PC-3 (cell line): ENCODE data around the gene NTPCR. TPM values are rescaled to one million over a fixed set of nuclear protein-coding genes. Genes with fewer than 3 reads are reported as not detected.

Experiments used
- ATAC-seq: fragments of 200-7000 bp; cut with Tn5 transposase; 2 replicates; pipeline ENCODE4 v1.9.1; 2020; ENCODE audit warnings: mild to moderate bottlenecking, moderate library complexity
- BruUV-seq: library from RNA; stranded (reverse); fragments of 400-500 nt; replicated peaks from 2 replicates; lab custom pipeline; 2021; lab: Mats Ljungman, UMichigan
- CTCF ChIA-PET: fragments of 300-600 bp; sonication (Branson Sonifier 250); formaldehyde crosslinking; loops from one replicate; lab custom pipeline; 2022; ENCODE audit warnings: antibody characterized with exemption; lab: Charles Lee
- POLR2A ChIA-PET: fragments of 300-600 bp; sonication (Branson Sonifier 250); formaldehyde crosslinking; loops from one replicate; lab custom pipeline; 2022; ENCODE audit warnings: antibody characterized with exemption; ENCODE audit not compliant: unreplicated experiment; lab: Charles Lee
- DNase-seq: peaks from one replicate; pipeline ENCODE4 v3.0.0-alpha.2; 2015
- H2AFZ ChIP-seq: fragments of 300-600 bp; sonication (generic); 2 replicates; pipeline ENCODE4 v1.6.0; 2016; ENCODE audit warnings: antibody characterized with exemption, low read length
- H3F3A ChIP-seq: fragments of 300-600 bp; sonication (generic); one replicate; pipeline ENCODE4 v1.6.0; 2017; ENCODE audit warnings: antibody characterized with exemption, low read length, control low read depth, mild to moderate bottlenecking; ENCODE audit not compliant: unreplicated experiment
- H3K27ac ChIP-seq: fragments of 300-600 bp; sonication (generic); 2 replicates; pipeline ENCODE4 v1.5.1; 2016; ENCODE audit warnings: mild to moderate bottlenecking, low read length
- H3K27me3 ChIP-seq: fragments of 300-600 bp; sonication (generic); 2 replicates; pipeline ENCODE4 v1.6.1; 2016; ENCODE audit warnings: low read length, mixed read lengths
- H3K36me3 ChIP-seq: fragments of 300-600 bp; sonication (generic); 2 replicates; pipeline ENCODE4 v1.6.1; 2016; ENCODE audit warnings: low read depth, mixed run types, low read length, mixed read lengths
- H3K4me1 ChIP-seq: fragments of 300-600 bp; sonication (generic); 2 replicates; pipeline ENCODE4 v1.5.1; 2016; ENCODE audit warnings: low read length; ENCODE audit not compliant: insufficient read depth
- H3K4me2 ChIP-seq: fragments of 300-600 bp; sonication (generic); 2 replicates; pipeline ENCODE4 v1.6.0; 2016; ENCODE audit warnings: low read length
- H3K4me3 ChIP-seq: fragments of 300-600 bp; sonication (generic); 2 replicates; pipeline ENCODE4 v1.5.1; 2016; ENCODE audit warnings: mild to moderate bottlenecking, low read length, mixed read lengths
- H3K79me2 ChIP-seq: fragments of 300-600 bp; sonication (generic); 2 replicates; pipeline ENCODE4 v1.6.1; 2017; ENCODE audit warnings: low read length, mixed read lengths
- H3K9ac ChIP-seq: fragments of 300-600 bp; sonication (generic); 2 replicates; pipeline ENCODE4 v1.6.0; 2016; ENCODE audit warnings: mild to moderate bottlenecking, low read length
- H3K9me2 ChIP-seq: fragments of 300-600 bp; sonication (generic); replicated peaks from 2 replicates; pipeline ENCODE4 v1.6.1; 2016; ENCODE audit warnings: mixed run types, low read length, mixed read lengths
- H3K9me3 ChIP-seq: fragments of 300-600 bp; sonication (generic); 2 replicates; pipeline ENCODE4 v1.6.1; 2016; ENCODE audit warnings: low read length, mixed read lengths
- H4K20me1 ChIP-seq: fragments of 300-600 bp; sonication (generic); 2 replicates; pipeline ENCODE4 v1.6.1; 2016; ENCODE audit warnings: low read length, mixed read lengths
- EZH2 ChIP-seq: fragments of 300-600 bp; sonication (generic); IDR thresholded peaks from one replicate; pipeline ENCODE4 v1.6.1; 2017; ENCODE audit warnings: antibody characterized with exemption, mild to moderate bottlenecking, low read length; ENCODE audit not compliant: unreplicated experiment
- EZH2phosphoT487 ChIP-seq: fragments of 300-600 bp; sonication (generic); IDR thresholded peaks from 2 replicates; pipeline ENCODE4 v1.6.1; 2018; ENCODE audit warnings: mild to moderate bottlenecking, antibody characterized with exemption, low read length, borderline replicate concordance
- intact Hi-C: fragments of 100-400 bp; cut with micrococcal nuclease; formaldehyde crosslinking; loops from 2 replicates; pipeline ENCODE4 v1.9.0; 2023
- total RNA-seq: library from RNA; depleted of rRNA; stranded (reverse); fragments of >200 nt; gene quantifications from 2 replicates; pipeline ENCODE4 v1.2.3, GENCODE V29; 2014
- TF ChIP-seq, protein P1 (sequence below): fragments of 300-600 bp; sonication (generic); conservative IDR thresholded peaks from 2 replicates; pipeline ENCODE4 v1.5.1; 2017; ENCODE audit warnings: antibody characterized with exemption, low read depth, mild to moderate bottlenecking, low read length

NTPCR gene
- total RNA-seq, 1 experiment from 2014 or later = 43.1 TPM

DNA sequence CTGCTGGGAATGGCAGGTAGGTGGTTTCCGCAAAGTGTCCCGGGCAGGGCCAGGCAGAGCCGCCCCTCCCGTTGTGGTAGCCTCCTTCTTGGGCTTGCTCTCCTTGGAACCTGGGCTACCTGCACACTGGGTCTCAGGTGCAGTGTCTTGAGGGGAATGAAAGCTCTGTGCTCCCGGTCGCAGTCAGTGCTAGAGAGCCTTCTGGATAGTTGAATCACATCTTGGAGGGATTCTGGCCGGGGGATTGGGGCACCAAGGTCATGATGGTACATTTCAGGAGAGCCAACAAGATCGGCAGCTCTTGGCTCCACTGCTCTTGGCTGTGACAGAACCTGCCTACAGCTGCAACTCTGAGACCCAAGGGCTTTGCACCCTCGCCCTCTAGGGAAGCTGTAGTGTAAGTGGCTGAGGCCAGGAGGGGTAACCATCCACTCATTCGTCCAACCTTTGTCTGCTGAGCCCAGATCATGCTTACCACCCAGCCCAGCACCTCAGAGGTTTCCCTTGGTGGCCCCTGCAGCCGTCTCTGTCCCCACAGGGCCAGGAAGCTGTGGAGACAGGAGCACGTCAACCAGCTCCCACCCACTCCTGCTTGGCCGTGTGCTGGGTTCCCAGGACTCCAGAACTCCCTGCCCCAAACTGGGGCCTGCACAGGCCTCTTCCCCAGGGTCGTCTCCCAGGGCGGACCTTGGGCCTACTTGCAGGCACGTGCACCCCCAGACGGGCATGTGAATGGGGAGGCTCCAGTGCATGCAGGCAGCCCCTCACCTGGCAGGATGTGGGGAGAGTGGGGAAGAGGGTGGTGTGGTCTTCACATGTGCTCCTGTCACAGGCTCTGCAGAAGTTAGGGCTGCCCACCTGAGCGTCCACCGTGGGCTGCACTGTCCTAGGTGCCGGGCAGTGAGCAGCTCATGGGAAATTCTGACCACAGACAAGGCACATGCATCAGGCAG, 40.0 kb downstream of the NTPCR start:
- H3K9me3 ChIP-seq = peaks cover 12% of the 10 kb centered on the region; the same call in 1 of the 2 replicates
- H3K79me2 ChIP-seq = no peaks in the 10 kb centered on the region
- no peak overlapping the region for H3K9ac ChIP-seq
- ATAC-seq (no peak), DNase-seq (no peak)
- no peaks in the 10 kb centered on the region for H3K27me3 ChIP-seq
- no peaks in the 10 kb centered on the region for H3F3A ChIP-seq
- intact Hi-C loops = no loop called here
- H3K36me3 ChIP-seq = peaks cover 27% of the 10 kb centered on the region
- POLR2A ChIA-PET = no interaction called here
- no peaks in the 10 kb centered on the region for H4K20me1 ChIP-seq
- TF ChIP-seq, protein P1, sequence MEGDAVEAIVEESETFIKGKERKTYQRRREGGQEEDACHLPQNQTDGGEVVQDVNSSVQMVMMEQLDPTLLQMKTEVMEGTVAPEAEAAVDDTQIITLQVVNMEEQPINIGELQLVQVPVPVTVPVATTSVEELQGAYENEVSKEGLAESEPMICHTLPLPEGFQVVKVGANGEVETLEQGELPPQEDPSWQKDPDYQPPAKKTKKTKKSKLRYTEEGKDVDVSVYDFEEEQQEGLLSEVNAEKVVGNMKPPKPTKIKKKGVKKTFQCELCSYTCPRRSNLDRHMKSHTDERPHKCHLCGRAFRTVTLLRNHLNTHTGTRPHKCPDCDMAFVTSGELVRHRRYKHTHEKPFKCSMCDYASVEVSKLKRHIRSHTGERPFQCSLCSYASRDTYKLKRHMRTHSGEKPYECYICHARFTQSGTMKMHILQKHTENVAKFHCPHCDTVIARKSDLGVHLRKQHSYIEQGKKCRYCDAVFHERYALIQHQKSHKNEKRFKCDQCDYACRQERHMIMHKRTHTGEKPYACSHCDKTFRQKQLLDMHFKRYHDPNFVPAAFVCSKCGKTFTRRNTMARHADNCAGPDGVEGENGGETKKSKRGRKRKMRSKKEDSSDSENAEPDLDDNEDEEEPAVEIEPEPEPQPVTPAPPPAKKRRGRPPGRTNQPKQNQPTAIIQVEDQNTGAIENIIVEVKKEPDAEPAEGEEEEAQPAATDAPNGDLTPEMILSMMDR = no peak
- no peak for TF ChIP-seq EZH2
- no peak for TF ChIP-seq EZH2phosphoT487
- H2AFZ ChIP-seq = no peak overlapping the region
- no peak overlapping the region for H3K4me2 ChIP-seq
- CTCF ChIA-PET = no interaction called here
- no peak overlapping the region for H3K4me3 ChIP-seq
- BruUV-seq = no TSS peak
- no peaks in the 10 kb centered on the region for H3K9me2 ChIP-seq
- H3K4me1 ChIP-seq = peaks cover 11% of the 10 kb centered on the region
- no peak overlapping the region for H3K27ac ChIP-seq

DNA sequence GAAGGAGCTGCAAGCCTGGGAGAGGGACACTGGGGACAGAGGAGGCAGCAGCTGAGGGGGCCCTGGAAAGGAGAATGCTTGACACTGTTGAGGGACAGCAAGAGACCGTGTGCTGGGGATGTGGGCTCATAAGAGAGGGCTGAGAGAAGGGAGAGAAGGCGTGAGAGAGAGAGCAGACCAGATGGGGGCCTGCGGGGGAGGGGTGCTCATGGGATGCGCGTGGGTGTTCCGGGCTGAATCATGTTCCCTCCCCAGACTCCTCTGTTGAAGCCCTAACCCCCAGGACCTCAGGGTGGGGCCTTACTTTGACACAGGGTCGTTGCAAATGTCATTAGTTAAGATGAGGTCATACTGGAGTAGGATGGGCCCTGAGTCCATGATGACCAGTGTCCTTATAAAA, 40.8 kb downstream of the NTPCR start:
- DNase-seq (no peak), ATAC-seq (no peak)
- H3K27ac ChIP-seq = no peak overlapping the region
- CTCF ChIA-PET = no interaction called here
- H3K9ac ChIP-seq = no peak overlapping the region
- no peaks in the 10 kb centered on the region for H3F3A ChIP-seq
- H3K9me2 ChIP-seq = no peaks in the 10 kb centered on the region
- peaks cover 11% of the 10 kb centered on the region for H3K4me1 ChIP-seq
- BruUV-seq = no TSS peak
- no peak overlapping the region for H3K4me2 ChIP-seq
- peaks cover 12% of the 10 kb centered on the region; the same call in 1 of the 2 replicates for H3K9me3 ChIP-seq
- TF ChIP-seq, protein P1 = no peak
- TF ChIP-seq EZH2 (no peak), EZH2phosphoT487 (no peak)
- no peaks in the 10 kb centered on the region for H3K79me2 ChIP-seq
- intact Hi-C loops = no loop called here
- POLR2A ChIA-PET = no interaction called here
- no peak overlapping the region for H3K4me3 ChIP-seq
- no peaks in the 10 kb centered on the region for H3K27me3 ChIP-seq
- H2AFZ ChIP-seq = no peak overlapping the region
- H3K36me3 ChIP-seq = peaks cover 27% of the 10 kb centered on the region
- H4K20me1 ChIP-seq = no peaks in the 10 kb centered on the region

DNA sequence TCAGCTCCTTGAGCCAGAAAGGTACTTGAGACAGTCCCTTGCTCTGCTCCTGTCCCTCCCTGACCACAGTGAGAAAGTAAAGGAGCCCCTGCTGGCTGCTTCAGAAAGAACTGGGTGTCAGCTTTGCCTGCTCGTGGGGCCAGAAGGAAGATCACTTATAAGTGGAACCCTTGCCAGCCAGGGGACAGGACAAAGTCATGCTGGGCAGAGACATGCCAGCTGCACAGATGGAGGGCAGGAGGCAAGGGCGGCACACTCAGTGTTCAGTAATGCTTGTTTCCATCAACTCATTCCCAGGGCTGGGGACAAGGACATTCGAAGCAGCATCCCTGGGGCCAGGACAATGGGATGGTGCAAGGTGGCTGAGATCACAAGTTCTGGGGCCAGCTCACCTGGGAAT, 41.8 kb downstream of the NTPCR start:
- no peak overlapping the region for H3K4me3 ChIP-seq
- CTCF ChIA-PET = no interaction called here
- intact Hi-C loops = no loop called here
- no peaks in the 10 kb centered on the region for H3F3A ChIP-seq
- H3K4me1 ChIP-seq = peaks cover 11% of the 10 kb centered on the region
- no TSS peak for BruUV-seq
- H3K4me2 ChIP-seq = no peak overlapping the region
- no peaks in the 10 kb centered on the region for H4K20me1 ChIP-seq
- H3K9me2 ChIP-seq = no peaks in the 10 kb centered on the region
- POLR2A ChIA-PET = no interaction called here
- no peak for DNase-seq
- H3K36me3 ChIP-seq = peaks cover 27% of the 10 kb centered on the region
- H3K79me2 ChIP-seq = no peaks in the 10 kb centered on the region
- peaks cover 12% of the 10 kb centered on the region; the same call in 1 of the 2 replicates for H3K9me3 ChIP-seq
- no peak overlapping the region for H3K9ac ChIP-seq
- no peaks in the 10 kb centered on the region for H3K27me3 ChIP-seq
- H2AFZ ChIP-seq = no peak overlapping the region
- TF ChIP-seq EZH2phosphoT487 = no peak
- TF ChIP-seq, protein P1 = no peak
- H3K27ac ChIP-seq = no peak overlapping the region
- no peak for ATAC-seq
